ENCODE measurements around the gene DDRGK1.
"Not testable (repeated sequence)": the region's sequence is repeated elsewhere in the genome, so short reads cannot be mapped to it uniquely, and the experiment has no call there.

The DDRGK1 gene

DNA sequence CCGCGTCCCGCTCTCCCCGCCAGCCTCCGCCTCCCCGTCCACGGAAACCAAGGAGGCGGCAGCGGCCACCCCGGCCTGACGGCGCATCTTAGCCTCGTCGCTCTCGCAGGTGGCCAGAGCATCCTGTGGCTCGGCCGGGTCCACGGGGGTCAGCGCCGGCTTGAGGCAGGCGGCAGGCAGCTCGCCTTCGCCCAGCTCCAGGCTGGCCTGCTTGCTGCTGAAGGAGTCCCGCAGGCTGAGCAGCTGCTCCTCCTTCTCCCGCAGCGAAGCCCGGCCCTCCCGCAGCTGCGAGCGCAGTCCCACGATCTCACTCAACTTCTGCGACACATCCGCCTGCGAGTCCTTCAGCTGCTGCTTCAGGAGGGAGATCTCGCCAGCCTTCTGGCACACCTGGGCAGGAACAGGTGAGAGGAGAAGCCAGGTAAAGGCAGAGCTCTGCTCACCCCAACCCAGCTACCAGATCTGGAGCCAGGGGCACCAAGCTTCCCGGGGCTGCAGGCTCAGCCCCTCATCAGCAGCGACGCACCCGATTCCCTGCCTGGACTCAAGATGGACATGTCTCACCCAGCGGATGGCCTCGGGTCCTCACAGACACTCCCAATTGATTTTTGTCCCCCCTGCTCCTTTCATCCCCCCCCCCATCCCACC, 39.6 kb downstream of the DDRGK1 start:
- DNase-seq (ENCODE audit: low read depth), result no peak

DNA sequence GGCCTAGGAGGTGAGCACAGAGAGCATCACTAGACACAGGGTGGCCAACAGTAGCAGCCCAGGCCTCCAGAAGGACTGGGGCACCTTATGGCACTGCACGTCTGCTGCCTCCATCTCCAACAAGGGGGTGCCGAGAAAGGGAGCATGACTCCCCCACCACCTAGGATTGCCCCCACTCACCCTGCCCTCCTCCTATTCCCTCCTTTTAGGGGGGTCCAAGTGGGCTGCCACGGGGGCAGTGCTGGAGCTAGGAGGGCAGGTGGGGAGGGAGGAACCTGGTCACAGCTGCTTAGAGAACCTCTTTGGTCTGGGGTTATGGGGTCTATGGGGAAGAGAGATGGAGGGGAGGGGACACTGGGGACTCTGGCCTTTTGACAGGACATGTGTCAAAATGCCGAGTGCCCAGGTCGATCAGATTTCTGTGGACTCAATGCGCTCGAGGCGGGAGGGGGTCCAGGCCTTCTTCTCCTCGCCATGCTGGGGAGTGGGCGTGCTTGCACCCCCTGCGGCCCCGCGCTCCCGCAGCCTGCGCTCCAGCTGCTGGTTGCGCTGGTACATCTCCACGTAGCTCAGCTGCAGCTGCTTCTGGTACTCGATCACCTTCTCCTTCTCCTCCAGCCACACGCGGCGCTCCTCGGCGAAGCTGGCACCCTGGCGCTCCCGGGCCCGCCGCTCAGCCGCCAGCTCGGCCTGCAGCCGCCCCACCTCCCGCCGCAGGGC, 40.3 kb downstream of the DDRGK1 start:
- no peak for DNase-seq (ENCODE audit: low read depth)

DNA sequence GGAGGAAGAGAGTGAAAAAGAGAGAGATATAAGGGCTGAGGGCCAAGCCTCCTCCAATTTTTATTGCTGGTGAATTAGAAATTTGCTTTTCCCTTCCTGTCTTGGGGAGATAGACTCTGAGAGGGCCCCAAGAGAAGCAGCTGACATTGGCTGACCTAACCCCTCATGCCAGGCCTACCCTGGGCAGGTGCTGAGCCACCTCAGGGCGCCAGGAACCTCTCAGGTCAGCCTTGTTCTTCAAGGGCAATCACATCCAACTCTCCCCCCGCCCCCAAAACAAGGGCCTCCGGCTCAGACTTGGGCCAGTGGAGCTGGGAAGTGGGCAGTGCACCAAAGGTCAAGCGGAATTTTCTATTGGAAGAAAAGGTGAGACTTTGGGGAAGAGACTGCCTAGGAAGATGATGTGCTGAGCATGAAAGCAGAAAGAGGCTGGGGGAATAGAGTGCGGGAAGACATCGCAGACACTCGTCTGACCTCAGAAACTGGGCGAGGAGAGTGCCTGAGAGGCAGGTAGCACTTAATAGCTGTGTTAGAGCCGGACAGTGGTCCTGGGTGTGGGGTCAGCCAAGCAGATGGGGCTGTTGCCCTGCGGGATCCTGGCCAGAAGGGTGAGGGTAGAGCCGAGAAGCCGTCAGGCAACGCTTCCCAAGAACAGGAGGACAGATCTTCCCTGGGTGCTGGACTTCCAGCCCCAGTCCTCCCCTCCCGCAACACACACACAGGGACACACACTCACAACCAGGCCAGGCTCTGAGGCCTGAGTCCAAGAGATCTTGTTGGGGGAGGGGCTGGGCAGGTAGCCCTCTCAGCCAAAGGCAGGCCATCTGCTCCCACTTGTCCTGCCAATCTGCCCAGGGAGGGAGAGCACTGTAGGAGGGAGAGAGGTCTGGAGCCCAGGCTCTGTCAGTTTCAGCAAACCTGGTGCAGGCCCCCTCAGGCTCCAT, 41.1 kb downstream of the DDRGK1 start:
- no peak for DNase-seq (ENCODE audit: low read depth)

DNA sequence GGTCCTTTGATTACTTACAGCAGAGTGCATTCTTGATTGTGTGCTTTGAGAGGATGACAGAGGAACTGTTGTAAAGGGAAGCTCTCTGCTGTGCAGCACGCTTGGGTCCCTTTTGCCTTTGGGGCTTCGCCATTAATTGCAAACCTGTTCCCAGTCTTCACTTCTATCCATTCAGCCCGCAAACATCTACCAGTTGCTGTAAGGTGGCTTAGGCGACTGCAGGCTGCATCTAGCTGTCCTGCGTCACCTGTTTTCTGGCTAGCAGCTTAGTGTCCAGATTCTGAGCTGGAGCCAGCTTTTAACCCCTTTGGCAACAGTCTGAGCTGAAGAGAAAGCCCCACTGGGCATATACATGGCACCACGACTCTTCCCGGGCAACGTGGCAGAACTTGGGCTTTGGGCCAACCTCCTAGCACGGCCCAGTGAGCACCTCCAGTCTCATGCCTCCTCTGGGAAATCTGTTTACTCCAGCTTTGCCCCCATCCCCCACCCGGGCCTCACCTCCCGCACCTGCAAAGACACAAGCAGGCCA, 42.3 kb downstream of the DDRGK1 start:
- no peak for DNase-seq (ENCODE audit: low read depth)

DNA sequence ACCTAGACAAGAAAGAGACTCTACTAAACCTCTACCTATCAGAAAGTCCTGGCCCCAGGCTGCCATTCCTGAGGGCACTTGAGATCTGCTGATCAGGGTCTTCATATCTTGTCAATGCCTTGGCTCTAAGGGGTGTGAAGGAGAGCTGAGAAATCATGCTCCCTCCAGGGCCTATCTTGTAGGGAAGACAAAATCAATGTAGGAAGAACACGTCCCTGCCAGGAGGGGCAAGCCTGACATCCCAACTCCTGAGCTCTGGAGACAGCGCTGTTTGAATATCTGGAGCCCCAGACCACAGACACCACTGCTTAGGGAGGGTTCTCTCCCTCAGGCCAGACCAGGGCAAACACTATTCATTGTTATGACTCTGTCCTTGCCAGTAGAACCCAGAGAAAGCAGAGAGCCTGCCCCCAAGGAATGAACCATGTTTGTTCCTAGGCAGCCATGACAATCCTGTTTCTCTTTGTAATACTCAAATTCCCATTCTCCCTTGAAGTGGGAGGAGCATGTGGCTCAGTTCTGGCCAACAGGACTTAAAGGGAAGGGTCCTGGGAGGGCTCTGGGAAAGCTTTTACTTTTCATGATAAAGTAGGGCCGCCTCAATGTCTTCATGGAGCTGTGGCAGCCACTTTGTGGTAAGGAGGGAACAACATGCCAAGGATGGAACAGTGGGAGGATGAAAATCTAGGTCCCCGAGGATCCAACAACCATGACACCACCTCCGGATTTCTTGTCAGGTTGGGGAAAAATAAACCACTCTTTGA, 43.0 kb downstream of the DDRGK1 start:
- no peak for DNase-seq (ENCODE audit: low read depth)

DNA sequence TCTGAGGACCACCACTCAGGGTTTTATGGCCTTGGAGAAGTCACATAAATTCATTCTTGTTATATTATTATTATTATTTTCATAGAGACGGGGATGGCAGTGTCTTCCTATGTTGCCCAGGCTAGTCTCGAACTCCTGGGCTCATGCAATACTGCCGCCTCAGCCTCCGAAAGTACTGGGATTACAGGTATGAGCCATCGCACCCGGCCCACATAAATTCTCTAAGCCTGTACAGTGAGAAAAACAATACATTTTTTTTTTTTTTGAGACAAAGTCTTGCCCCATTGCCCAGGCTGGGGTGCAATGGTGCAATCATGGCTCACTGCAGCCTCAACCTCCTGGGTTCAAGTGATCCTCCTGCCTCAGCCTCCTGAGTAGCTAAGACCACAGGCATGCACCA, 44.1 kb downstream of the DDRGK1 start:
- no peak for DNase-seq (ENCODE audit: low read depth)

DNA sequence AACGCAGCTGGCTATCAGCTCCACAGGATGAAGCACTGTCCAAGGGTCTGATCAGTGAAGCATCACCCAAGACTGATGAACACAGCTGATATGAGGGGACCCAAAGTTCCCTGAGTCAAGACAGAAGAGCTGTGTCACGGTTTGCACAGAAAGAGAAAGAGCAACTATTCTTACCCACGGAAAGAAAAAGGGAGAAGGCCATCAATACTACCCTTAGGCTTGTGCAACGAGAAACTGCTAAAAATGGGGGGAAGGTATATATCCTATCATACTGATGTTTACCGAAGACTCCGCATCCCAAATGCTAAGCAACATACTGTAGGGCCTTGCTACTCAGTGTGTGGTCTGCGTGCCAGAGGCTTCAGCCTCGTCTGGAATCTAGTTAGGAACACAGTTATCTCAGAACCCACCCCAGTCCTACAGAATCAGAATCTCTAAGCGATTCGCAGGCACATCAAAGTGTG, 45.5 kb downstream of the DDRGK1 start:
- no peak for DNase-seq (ENCODE audit: low read depth)

DNA sequence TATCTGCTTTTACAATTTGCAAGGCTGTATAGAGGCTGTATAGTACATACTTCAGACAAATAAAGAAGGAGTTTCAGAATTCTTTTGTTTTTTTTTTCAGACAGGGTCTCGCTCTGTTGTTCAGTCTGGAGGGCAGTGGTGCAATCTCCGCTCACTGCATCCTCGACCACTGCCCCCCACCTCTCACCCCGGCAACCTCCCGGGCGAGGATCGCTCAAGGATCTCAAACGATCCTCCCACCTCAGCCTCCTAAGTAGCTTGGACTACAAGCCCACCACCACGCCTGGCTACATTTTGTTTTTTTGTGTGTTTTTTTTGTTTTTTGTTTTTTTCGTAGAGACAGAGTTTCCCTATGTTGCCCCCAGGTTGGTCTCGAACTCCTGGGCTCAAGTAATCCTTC, 46.7 kb downstream of the DDRGK1 start:
- no peak for DNase-seq (ENCODE audit: low read depth)

DNA sequence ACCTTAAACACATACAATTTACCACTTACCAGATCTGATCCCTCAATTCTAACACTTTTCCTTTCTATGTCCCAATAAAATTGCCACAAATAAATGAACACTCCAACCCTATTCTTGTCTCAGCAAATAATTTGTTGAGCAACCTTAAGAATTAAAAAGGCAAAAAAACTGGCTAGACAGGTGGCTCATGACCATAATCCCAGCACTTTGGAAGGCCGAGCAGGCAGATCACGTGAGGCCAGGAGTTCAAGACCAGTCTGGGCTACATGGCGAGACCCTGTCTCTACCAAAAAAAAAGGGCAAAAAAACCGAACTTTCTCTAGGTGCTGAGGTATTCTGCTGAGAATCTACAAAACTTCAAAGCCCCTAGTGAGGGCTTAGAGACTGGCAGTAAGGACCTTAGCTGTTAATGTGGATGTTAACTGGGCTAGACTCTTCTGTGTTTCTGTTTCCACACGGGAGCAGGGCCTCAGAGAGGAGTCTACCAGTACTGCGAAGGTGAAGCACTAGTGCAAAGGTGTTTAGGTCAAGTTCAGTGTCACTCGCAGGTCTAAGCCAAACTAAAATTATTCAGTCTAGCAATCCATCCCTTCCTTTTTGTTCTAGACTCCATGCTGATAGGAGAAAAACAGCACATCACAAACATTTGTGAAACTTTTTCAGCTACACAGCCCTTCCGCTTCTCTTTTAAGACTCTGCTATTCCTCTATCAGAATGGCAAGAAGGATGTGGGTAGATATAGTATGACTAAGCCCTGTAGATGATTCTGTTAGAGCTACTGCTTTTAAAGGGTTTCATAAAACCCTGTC, 47.5 kb downstream of the DDRGK1 start:
- DNase-seq (ENCODE audit: low read depth), result no peak

DNA sequence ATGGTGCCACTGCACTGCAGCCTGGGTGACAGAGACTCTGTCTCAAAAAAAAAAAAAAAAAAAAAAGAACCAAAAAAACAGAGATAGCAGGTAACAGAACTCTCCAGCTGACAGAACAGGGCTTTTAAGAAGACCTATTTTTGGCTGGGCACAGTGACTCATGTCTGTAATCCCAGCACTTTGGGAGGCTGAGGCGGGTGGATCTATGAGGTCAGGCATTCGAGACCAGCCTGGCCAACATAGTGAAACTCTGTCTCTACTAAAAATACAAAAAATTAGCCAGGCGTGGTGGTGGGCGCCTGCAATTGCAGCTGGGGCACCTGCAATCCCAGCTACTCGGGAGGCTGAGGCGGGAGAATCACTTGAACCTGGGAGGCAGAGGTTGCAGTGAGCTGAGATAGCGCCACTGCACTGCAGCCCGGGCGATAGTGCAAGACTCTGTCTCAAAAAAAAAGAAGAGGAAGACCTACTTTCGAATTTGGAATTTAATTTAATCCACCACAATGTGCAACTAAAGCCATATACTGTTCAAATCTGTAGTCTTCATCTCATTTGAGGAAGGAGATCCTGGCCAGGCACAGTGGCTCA, 52.3 kb downstream of the DDRGK1 start:
- DNase-seq (ENCODE audit: low read depth), result not testable (repeated sequence)

DNA sequence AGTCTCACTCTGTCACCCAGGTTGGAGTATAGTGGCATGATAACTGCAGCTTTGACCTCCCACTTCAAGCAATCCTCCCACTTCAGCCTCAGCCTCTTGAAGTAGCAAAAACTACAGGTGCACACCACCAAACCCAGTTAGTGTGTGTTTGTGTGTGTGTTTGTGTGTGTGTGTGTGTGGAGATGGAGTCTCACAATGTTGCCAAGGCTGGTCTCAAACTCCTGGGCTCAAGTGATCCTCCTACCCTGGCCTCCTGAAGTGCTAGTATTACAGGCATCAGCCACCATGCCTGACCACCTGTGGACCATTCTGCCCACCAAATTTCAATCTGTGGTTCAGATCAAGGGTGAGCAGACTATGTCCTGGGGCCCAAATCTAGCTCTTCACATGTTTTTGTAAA, 53.6 kb downstream of the DDRGK1 start:
- no peak for DNase-seq (ENCODE audit: low read depth)

DNA sequence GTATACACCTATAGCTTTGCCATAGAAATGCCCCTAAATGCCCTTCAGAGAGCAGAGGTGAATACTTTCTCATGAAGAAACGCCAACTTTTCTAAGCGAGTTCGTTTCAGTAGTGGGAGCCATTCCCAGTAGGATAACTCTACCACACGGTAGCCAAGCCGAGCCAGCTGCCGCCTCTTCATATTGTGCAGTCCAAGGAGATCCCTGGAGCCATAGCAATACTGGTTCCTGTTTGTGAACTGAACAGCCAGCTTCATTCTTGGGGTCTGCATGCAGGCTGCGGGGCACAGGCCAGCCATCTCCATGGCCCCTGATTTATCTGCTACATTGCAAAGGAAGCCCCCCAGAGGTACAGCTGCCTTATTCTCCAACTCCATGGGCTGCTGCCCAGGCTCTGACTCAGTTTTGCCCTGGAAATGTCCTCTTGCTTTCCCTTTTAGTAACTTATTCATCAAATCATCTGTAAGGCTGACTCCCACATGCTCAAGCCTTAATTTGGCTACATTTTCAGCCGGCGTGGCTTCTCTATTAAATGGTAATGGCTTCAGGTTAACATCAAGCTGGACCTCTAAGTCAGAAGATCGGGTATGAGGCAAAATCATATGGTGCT, 57.6 kb downstream of the DDRGK1 start:
- DNase-seq (ENCODE audit: low read depth), result no peak

DNA sequence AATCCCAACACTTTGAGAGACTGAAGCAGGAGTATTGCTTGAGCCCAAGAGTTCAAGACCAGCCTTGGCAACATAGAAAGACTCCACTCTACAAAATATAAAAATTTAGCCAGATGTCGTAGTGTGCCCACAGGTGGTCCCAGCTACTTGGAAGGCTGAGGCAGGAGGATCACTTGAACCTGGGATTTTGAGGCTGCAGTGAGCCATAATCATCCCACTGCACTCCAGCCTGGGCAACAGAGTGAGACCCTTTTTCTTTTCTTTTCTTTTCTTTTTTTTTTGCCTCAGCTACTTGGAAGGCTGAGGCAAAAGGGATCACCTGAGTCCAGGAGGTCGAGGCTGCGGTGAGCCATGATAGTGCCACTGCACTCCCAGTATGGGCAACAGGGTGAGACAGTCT, 62.7 kb downstream of the DDRGK1 start:
- DNase-seq (ENCODE audit: low read depth), result no peak

Measured in CMK (cell line).